ENCODE measurements around the gene FAM174C.

FAM174C gene

DNA sequence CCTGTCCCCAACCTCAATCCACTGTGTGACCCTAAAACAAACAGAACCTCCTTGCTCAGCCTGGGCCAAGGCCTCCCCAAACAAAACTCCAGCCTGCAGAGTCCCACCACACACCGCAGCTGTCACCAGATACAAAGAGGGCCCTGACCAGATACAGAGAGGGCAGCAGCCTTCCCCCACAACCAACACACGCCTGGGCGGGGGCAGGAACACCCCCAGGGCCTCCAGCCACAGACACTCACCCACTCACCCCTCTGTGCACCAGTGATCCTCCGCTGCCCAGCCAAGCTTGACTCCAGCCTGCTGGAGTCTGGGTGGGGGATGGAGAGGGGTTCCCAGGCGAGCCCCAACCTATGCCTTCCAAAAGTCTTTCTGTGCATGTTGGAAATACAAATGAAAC lies 12.1 kb upstream of the FAM174C start:
- H3K27ac ChIP-seq, result peak overlapping the region; percentile 99
- TF ChIP-seq, protein P1, sequence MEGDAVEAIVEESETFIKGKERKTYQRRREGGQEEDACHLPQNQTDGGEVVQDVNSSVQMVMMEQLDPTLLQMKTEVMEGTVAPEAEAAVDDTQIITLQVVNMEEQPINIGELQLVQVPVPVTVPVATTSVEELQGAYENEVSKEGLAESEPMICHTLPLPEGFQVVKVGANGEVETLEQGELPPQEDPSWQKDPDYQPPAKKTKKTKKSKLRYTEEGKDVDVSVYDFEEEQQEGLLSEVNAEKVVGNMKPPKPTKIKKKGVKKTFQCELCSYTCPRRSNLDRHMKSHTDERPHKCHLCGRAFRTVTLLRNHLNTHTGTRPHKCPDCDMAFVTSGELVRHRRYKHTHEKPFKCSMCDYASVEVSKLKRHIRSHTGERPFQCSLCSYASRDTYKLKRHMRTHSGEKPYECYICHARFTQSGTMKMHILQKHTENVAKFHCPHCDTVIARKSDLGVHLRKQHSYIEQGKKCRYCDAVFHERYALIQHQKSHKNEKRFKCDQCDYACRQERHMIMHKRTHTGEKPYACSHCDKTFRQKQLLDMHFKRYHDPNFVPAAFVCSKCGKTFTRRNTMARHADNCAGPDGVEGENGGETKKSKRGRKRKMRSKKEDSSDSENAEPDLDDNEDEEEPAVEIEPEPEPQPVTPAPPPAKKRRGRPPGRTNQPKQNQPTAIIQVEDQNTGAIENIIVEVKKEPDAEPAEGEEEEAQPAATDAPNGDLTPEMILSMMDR (IDR thresholded peaks at IDR 0.05), result no peak
- TF ChIP-seq ZFX (IDR thresholded peaks at IDR 0.05; ENCODE audit: borderline replicate concordance), result no peak

GRCh38 chr19:1264801-1265614 lies 10.3 kb upstream of the FAM174C start:
- TF ChIP-seq, protein P1 (IDR thresholded peaks at IDR 0.05), result no peak
- TF ChIP-seq ZFX (IDR thresholded peaks at IDR 0.05; ENCODE audit: borderline replicate concordance), result no peak
- H3K27ac ChIP-seq, result peak overlapping the region; percentile 99

GRCh38 chr19:1265615-1266128 lies 9.7 kb upstream of the FAM174C start:
- peak overlapping the region; percentile 99 for H3K27ac ChIP-seq
- TF ChIP-seq, protein P1 (IDR thresholded peaks at IDR 0.05), result no peak
- TF ChIP-seq ZFX (IDR thresholded peaks at IDR 0.05; ENCODE audit: borderline replicate concordance), result no peak

- H3K27ac ChIP-seq, result peak overlapping the region; percentile 99
- TF ChIP-seq ZFX (IDR thresholded peaks at IDR 0.05; ENCODE audit: borderline replicate concordance), result no peak
- TF ChIP-seq, protein P1 (IDR thresholded peaks at IDR 0.05), result no peak
Measured at GRCh38 chr19:1266129-1266915, 9.0 kb upstream of the FAM174C start.

DNA sequence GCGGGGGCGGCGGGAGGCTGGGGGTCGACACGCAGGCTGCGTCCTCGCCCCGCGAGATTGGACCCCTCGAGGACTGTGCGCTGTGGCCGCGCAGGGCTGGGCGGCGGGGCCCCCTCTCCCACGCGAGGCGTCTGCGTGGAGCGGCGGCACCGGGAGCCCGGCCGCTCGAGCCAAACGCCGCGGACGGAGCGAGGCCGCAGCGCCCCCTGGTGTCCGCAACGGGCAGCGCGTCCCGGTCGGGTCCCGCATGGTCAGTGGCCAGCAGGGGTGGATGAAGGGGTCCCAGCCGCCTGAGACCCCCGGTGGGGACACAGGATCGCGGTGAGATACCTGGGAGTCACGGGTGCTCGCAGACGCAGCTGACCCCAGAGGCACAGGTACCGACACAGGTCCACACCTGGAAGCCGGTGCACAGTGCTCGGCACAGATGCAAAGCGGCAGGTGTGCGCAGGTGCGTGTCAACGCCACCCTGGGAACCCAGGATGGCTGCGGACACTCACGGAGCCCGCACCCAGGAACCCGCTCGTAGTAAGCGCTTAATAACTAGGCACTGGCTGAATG lies 8.3 kb upstream of the FAM174C start:
- peak overlapping the region; percentile 99 for H3K27ac ChIP-seq
- TF ChIP-seq, protein P1 (IDR thresholded peaks at IDR 0.05), result peak; percentile 97
- TF ChIP-seq ZFX (IDR thresholded peaks at IDR 0.05; ENCODE audit: borderline replicate concordance), result no peak

GRCh38 chr19:1267477-1268225 lies 7.7 kb upstream of the FAM174C start:
- no peak for TF ChIP-seq ZFX (IDR thresholded peaks at IDR 0.05; ENCODE audit: borderline replicate concordance)
- TF ChIP-seq, protein P1 (IDR thresholded peaks at IDR 0.05), result no peak
- peak overlapping the region; percentile 99 for H3K27ac ChIP-seq
